ENCODE data around the gene PCSK4.

Gene PCSK4

DNA sequence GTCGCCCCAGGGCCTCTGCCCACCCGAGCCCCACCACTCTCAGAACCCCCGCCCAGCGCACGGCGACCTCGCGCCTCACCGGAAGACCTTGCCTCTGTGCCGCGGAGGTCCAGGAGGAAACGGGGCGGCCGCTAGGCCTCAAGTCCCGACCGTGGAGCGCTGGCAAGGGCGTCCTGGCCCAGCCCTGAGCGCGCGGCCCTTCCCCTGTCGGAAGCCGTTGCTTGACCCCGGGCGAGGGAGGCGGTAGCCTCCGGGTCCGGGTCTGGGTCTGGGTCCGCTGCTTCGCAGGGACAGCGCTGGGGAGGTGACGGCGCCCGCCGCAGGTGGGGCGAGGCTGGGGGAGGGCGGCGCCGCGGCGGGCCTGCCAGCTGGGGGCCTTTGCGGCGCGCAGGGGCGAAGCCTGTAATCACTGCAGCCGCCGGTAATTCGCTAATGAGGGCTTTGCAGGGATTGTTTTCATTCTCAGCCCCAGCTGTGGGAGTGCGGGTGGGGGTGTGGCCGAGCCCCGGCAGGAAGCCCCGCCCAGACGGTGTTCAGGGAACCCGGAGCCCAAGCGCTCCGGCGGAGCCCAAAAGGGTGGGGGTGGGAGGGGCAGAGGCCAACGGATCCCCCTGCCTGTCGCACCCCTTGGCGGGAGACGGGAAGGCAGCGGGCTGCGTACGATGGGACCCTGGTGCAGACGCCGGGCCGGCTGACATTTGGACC is 19.7 kb downstream of the PCSK4 start:
- DNase-seq (ENCODE audit: low read depth, low spot score) = no peak

DNA sequence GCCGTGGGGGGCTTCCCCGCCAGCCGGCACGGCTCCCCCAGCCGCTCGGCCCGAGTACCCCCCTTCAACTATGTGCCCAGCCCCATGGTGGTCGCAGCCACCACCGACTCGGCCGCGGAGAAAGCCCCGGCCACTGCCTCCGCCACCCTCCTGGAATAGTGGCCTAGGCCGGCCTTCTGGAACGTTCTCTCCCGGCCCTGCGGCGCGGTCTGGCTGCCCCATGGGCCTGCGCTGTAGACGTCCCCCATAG is 20.2 kb downstream of the PCSK4 start:
- DNase-seq (ENCODE audit: low read depth, low spot score) = no peak

DNA sequence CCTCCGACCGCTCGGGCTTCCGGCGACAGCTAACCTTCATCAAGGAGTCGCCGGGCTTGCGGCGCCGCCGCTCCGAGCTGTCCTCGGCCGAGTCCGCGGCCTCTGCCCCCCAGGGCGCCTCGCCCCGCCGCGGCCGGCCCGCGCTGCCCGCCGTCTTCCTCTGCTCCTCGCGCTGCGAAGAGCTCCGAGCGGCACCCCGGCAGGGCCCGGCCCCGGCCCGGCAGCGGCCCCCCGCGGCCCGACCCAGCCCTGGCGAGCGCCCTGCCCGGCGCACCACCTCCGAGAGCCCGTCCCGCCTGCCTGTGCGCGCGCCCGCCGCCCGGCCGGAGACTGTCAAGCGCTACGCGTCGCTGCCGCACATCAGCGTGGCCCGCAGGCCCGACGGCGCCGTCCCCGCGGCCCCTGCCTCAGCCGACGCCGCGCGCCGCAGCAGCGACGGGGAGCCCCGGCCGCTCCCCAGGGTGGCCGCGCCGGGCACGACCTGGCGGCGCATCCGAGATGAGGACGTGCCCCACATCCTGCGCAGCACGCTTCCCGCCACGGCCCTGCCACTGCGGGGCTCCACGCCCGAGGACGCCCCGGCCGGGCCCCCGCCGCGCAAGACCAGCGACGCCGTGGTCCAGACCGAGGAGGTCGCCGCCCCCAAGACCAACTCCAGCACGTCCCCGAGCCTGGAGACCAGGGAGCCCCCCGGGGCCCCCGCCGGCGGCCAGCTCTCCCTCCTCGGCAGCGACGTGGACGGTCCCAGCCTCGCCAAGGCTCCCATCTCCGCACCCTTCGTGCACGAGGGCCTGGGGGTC is 20.7 kb downstream of the PCSK4 start:
- no peak for DNase-seq (ENCODE audit: low read depth, low spot score)

DNA sequence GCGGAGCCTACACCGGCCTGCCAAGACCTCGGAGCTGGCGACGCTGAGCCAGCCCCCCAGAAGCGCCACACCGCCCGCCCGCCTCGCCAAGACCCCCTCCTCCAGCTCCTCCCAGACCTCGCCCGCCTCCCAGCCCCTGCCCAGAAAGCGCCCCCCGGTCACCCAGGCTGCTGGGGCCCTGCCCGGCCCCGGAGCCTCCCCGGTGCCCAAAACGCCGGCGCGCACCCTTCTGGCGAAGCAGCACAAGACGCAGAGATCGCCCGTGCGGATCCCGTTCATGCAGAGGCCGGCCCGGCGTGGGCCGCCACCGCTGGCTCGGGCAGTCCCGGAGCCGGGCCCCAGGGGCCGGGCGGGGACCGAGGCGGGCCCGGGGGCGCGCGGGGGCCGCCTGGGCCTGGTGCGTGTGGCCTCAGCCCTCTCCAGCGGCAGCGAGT is 21.3 kb downstream of the PCSK4 start:
- DNase-seq (ENCODE audit: low read depth, low spot score) = no peak

DNA sequence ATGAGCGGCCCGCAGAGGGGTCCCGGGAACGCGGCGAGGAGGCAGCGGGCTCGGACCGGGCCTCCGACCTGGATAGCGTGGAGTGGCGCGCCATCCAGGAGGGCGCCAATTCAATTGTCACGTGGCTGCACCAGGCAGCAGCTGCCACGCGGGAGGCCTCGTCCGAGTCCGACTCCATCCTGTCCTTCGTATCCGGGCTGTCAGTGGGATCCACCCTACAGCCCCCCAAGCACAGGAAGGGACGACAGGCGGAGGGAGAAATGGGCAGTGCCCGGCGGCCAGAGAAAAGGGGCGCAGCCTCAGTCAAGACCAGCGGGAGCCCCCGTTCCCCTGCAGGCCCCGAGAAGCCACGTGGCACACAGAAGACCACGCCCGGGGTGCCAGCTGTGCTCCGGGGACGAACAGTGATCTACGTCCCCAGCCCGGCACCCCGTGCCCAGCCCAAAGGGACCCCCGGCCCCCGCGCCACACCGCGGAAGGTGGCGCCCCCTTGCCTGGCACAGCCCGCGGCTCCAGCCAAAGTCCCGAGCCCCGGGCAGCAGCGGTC is 21.8 kb downstream of the PCSK4 start:
- DNase-seq (ENCODE audit: low read depth, low spot score) = no peak

DNA sequence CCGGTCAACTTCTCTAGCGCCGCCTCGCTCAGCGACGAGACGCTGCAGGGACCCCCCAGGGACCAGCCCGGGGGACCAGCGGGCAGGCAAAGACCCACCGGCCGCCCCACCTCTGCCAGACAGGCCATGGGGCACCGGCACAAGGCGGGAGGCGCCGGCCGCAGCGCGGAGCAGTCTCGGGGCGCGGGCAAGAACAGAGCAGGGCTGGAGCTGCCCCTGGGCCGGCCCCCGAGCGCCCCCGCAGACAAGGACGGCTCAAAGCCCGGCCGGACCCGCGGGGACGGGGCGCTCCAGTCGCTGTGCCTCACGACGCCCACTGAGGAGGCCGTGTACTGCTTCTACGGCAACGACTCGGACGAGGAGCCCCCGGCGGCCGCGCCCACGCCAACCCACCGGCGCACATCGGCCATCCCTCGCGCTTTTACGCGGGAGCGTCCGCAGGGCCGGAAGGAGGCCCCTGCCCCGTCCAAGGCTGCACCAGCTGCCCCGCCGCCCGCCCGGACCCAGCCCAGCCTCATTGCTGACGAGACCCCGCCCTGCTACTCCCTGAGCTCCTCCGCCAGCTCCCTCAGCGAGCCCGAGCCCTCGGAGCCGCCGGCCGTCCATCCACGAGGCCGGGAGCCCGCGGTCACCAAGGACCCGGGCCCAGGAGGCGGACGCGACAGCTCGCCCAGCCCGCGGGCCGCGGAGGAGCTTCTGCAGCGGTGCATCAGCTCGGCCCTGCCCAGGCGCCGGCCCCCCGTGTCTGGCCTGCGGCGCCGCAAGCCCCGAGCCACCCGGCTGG is 22.5 kb downstream of the PCSK4 start:
- no peak for DNase-seq (ENCODE audit: low read depth, low spot score)

DNA sequence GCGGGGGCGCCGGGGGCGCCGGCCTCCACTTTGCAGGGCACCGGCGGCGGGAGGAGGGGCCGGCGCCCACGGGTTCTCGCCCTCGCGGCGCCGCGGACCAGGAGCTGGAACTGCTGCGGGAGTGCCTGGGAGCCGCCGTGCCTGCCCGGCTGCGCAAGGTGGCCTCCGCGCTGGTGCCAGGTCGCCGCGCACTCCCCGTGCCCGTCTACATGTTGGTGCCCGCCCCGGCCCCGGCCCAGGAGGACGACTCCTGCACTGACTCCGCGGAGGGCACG is 23.0 kb downstream of the PCSK4 start:
- no peak for DNase-seq (ENCODE audit: low read depth, low spot score)

DNA sequence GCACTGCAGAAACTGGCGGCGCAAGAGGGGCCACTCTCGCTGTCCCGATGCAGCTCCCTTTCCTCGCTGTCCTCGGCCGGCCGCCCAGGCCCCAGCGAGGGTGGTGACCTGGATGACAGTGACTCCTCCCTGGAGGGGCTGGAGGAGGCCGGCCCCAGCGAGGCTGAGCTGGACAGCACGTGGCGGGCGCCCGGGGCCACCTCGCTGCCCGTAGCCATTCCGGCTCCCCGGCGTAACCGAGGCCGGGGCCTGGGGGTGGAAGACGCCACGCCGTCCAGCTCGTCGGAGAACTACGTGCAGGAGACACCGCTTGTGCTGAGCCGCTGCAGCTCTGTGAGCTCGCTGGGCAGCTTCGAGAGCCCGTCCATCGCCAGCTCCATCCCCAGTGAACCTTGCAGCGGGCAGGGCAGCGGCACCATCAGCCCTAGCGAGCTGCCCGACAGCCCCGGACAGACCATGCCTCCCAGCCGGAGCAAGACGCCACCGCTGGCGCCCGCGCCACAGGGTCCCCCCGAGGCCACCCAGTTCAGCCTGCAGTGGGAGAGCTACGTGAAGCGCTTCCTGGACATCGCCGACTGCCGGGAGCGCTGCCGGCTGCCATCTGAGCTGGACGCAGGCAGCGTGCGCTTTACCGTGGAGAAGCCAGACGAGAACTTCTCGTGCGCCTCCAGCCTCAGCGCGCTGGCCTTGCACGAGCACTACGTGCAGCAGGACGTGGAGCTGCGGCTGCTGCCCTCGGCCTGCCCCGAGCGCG is 23.5 kb downstream of the PCSK4 start:
- DNase-seq (ENCODE audit: low read depth, low spot score) = no peak

DNA sequence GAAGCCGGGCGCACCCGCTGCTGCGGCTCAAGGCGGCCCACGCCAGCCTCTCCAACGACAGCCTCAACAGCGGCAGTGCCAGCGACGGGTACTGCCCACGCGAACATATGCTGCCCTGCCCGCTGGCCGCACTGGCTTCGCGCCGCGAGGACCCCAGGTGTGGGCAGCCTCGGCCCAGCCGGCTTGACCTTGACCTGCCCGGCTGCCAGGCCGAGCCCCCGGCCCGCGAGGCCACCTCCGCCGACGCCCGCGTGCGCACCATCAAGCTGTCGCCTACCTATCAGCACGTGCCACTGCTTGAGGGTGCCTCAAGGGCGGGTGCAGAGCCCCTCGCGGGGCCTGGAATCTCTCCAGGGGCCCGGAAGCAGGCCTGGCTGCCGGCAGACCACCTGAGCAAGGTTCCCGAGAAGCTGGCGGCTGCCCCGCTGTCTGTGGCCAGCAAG is 24.1 kb downstream of the PCSK4 start:
- no peak for DNase-seq (ENCODE audit: low read depth, low spot score)

DNA sequence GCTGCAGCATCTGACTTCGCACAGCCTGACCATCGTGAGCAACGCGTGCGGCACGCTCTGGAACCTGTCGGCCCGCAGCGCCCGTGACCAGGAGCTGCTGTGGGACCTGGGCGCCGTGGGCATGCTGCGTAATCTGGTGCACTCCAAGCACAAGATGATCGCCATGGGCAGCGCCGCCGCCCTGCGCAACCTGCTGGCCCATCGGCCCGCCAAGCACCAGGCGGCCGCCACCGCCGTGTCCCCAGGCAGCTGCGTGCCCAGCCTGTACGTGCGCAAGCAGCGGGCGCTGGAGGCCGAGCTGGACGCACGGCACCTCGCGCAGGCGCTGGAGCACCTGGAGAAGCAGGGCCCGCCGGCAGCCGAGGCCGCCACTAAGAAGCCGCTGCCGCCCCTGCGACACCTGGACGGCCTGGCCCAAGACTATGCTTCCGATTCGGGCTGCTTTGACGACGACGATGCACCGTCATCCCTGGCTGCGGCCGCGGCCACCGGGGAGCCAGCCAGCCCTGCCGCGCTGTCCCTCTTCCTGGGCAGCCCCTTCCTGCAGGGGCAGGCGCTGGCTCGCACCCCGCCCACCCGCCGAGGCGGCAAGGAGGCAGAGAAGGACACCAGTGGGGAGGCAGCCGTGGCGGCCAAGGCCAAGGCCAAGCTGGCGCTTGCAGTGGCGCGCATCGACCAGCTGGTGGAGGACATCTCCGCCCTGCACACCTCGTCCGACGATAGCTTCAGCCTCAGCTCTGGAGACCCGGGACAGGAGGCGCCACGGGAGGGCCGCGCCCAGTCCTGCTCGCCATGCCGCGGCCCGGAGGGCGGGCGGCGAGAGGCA is 24.7 kb downstream of the PCSK4 start:
- no peak for DNase-seq (ENCODE audit: low read depth, low spot score)

DNA sequence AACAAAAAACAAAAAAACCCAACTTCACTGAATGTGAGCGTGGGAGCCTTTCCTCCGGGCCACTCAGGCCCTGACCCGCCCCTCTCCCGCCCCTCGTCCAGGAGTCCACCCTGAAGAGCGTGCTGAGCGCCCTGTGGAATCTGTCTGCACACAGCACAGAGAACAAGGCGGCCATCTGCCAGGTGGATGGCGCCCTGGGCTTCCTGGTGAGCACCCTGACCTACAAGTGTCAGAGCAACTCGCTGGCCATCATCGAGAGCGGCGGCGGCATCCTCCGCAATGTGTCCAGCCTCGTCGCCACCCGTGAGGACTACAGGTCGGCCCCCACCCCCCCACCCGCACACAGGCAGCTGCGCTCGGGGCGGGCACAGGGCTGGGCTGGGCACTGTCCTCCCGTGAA is 28.3 kb downstream of the PCSK4 start:
- no peak for DNase-seq (ENCODE audit: low read depth, low spot score)

DNA sequence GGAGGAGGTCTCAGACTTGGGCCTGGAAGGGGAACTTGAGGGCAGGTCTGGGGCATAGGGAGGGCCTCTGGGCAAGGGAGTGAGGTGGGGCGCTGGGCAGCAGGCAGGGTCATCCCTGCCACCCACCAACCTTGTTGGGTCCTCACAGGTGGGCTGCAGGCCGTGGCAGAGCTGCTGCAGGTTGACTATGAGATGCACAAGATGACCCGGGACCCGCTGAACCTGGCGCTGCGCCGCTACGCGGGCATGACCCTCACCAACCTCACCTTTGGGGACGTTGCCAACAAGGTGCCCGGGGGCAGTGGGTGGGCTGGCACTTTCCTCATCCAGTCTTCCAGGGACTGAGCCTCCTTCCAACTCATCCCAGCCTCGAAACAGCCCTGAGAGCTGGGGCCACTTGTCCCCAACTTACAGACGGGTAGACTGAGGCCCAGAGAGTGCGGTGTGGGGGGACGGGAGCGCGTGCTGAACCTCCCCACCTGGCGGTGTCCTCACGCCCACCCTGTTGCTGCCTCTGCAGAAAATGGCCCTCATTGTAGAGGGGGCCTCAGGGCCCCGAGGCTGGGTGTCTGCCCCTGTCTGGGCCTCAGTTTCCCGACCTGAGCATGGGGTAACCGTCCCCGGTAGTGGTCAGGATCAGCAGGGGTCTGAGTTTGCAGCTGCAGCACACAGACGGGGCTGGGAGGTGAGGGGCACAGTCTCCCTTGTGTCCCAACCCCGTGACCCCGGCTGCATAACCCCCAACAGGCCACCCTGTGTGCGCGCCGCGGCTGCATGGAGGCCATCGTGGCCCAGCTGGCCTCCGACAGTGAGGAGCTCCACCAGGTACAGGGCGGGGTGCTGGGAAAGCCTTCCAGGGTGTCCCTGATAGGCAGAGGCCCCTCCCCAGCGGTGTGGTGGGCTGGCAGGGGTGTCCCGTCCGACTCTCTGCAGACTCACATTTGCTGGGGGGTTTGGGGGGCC is 29.8 kb downstream of the PCSK4 start:
- no peak for DNase-seq (ENCODE audit: low read depth, low spot score)

DNA sequence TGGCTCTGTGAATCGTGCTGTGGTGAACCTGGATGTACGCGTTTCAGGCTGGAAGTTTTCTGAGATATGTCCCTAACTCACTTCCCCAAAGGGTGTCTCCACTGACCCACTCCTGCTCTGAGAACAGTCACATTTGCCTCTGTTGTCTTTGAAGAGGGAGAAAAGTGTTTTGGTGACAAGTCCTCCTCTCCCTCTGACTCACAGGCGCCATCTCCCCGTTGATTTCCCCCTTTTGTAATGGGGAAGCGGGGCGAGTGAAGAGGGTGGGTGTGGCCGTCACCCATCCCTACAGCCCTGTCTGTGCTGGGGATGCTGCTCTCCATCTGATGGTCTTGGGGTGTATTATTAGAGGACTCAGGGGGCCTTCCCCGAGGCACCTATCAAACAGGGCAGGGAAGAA is 30.7 kb downstream of the PCSK4 start:
- no peak for DNase-seq (ENCODE audit: low read depth, low spot score)

DNA sequence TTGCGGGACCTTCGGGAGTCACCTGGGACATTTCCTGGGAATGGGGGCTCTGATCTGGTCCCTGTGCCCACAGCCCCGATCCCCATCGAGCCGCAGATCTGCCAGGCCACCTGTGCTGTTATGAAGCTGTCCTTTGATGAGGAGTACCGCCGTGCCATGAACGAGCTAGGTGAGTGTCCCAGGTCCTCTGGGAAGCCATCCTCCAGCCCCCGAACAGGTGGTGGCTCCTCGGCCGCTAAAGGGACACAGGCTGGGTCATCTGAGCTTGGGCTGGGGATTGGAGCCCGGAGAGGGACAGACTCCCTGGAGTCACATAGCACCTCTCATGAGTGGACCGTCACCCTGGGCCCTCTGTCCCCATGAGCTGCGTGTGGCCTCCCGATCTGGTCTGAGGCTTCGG is 32.3 kb downstream of the PCSK4 start:
- DNase-seq (ENCODE audit: low read depth, low spot score) = no peak

DNA sequence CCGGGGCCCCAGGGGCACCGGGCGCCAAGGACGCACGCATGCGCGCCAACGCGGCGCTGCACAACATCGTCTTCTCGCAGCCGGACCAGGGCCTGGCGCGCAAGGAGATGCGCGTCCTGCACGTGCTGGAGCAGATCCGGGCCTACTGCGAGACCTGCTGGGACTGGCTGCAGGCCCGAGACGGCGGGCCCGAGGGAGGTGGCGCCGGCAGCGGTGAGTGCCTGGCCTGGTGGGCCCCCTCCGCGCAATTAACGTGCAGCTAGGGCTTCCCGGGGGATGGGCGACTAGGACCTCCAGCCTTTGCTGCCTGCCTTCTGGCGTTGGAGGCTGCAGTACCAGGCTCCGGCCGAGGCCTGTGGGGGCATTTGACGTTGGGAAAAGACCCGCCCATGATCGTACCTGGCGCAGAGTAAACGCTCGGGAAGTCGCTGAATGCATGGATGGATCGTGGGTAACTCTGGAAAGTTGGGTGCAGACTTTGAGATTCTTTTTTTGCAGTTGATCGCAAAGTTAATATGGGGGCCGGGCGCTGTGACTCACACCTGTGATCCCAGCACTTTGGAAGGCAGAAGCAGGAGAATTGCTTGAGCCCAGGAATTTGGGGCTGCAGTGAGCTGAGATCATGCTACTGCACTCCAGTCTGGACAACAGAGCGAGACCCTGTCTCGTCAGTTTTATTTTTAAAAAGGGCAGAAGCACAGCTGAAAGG is 33.0 kb downstream of the PCSK4 start:
- no peak for DNase-seq (ENCODE audit: low read depth, low spot score)

DNA sequence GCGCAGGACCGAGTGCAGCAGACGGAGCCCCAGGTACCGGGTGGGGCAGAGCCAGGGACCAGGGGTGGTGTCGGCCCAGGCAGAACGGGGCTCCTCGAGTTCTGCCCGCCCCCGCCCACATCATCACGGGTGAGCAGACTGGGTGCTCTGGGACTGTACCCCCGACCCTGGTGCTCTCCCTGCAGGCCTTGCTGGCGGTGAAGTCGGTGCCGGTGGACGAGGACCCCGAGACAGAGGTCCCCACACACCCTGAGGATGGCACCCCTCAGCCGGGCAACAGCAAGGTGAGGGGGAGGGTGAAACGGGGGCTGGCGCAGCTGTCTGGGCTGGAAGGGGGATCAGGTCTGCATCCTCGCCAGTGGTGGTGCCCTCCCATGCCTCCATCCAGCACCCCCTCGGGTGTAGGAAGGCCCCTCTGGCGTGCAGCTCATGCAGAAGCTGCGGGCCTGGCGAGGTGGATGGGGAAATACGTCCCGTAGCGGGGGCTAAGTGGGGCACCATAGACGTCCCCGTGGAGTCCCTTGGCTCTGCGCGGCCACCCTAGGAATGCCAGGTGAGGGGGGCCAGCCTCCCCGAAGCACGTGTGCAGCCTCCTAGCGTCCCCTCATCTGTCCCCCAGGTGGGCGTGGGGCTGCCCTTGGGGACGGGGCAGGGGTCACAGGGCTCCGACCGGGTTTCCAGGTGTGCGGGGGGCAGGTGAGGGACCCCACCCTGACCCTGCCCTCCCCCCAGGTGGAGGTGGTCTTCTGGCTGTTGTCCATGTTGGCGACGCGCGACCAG is 33.8 kb downstream of the PCSK4 start:
- DNase-seq (ENCODE audit: low read depth, low spot score) = no peak

DNA sequence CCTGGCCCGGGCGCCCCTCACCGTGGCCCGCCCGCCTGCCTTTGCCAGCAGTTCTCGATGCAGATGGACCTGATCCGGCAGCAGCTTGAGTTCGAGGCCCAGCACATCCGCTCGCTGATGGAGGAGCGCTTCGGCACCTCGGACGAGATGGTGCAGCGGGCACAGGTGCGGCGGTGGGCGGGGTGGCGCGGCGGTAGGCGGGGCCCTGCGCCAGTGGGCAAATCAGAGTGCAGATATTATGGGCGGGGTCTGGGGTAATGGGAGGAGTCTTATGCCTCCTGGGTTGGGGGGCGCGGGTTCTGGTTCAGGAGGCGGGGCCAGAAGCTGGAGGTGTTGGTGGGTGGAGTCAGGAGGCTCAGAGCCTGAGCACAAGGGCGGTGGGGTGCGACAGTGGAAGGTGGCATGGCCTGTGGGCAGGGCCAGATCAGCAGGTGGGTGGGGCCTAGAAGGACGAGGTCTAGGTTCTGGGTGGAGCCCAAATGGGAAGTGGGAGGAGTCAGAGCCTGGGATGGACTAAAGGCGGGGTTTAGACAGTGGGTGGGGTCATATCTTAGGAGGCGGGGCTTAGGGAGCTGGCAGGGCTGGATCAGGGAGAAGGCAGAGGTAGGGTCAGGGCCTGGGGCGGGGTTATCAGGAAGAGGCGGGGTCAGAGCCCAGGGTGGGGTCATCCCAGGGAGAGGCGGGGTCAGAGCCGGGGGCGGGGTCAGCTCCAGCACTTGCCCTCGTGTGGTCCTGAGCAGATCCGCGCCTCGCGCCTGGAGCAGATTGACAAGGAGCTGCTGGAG is 34.6 kb downstream of the PCSK4 start:
- DNase-seq (ENCODE audit: low read depth, low spot score) = no peak

DNA sequence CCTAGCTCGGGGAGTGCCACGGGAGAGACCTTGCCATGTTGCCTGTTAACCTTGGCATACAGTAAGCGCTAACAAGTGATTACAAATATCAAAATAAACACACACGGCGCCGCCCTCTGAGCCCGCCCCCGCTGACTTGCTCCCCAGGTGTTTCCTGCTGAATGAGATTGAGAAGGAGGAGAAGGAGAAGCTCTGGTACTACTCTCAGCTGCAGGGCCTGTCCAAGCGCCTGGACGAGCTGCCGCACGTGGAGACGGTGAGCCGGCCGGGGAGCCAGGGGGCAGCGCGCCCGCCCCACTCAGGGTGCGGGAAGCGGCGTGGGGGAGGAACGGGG is 35.2 kb downstream of the PCSK4 start:
- DNase-seq (ENCODE audit: low read depth, low spot score) = no peak

Measured in smooth muscle cell of the brain vasculature (primary cell).